Stimulated activated CD4-positive, alpha-beta T cell treated with anti-CD3 and anti-CD28 coated beads, Interleukin-2, amount 100 ng/mL, for 4 hours (primary cell): ENCODE results near the gene GRM4.

Experiments used
- DNase-seq: peaks from one replicate; pipeline ENCODE4 v3.0.0-alpha.2; 2020; ENCODE audit warnings: low read depth

The GRM4 gene

DNA sequence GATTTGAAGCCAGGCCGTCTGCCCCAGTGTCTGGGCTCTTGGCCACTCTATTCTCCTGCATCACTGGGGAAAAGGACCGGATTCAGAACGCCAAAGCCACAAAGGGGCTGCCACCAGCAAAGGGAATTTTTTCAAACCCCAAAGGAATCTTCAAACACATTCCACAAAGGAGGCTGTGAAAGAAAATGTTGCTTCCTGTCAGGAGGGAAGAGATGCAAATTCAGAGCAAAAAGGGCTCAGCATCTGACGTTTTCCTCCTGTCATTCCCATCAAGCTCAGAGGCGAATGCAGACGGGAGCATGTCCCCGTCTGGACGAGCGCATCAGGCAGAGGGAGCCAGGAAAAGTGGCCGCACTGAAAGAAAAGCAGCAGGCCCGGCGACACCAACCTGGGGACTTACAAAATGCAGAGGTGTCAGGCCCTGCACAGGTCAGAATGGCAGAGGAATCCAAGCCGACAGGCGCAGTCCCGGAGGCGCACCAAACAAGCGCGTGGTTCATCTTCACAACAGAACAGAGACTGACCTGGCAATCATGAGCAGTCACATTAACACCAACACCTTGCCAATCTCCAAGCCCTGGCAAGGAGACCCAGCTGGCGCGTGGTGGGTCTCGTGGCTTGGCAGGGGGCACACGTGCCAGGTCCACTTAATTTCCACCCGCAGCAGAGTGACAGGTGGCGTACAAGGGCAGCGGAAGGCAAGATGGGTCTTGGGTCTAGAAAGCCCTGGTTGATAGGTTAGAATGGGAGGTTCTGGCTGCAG lies 62.8 kb downstream of the GRM4 start:
- DNase-seq: no peak

DNA sequence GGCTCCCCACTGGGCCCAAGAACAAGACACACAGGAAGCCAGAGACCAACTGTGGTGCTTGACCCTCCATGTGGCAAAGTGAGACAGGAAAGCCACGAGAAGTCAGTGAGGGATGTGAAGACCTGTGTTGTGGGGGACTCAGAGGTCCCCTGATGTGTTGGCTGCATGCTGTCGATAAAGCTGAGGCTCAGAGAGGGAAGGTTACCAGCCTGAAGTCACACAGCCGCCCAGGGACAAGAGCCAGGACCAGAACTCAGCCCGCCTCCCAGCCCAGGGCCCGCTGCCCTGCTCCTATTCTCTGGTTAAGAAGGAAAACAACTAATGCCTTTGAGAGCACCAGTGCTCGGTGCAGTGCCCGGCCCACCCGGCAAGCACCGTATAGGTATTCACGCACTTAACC lies 63.5 kb downstream of the GRM4 start:
- DNase-seq: no peak

GRCh38 chr6:34080357-34080756 lies 65.5 kb downstream of the GRM4 start:
- no peak for DNase-seq

DNA sequence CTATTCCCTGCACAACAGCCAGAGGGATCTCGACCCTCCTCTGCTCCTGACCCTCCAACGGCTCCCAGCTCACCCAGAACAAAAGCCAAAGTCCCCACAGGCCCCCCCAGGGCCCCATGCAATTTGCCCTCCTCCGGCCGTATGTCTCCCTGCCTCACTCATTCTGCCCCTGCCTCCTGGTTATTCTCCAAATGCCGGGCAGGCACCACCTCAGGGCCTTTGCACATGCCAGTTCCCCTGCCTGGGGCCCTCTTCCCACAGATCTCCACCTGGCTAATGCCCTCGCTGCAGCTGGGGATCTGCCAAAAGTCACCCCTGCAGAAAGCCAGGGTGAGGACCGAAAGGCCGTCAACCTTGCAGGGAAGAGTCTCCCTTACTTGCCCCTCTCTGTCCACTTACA lies 66.0 kb downstream of the GRM4 start:
- no peak for DNase-seq

DNA sequence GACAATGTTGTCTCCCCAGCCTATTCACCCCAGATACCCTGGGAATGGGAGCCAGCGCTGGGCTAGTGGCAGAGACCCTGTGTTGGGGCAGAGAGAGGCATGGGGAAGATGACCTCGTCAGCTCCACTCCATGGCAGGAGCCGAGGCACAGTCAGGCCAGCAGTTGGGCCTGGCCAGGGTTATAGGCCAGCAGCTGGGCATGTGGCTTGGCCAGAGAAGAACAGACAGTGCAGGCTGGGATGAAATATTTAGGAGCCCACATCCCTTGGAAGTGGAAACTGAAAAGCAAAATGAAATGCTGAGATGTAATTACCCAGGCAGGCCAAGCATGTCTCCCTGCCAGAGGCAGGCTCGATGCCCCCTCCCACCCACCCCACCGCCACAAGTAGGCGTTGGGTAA lies 70.0 kb downstream of the GRM4 start:
- DNase-seq: no peak

DNA sequence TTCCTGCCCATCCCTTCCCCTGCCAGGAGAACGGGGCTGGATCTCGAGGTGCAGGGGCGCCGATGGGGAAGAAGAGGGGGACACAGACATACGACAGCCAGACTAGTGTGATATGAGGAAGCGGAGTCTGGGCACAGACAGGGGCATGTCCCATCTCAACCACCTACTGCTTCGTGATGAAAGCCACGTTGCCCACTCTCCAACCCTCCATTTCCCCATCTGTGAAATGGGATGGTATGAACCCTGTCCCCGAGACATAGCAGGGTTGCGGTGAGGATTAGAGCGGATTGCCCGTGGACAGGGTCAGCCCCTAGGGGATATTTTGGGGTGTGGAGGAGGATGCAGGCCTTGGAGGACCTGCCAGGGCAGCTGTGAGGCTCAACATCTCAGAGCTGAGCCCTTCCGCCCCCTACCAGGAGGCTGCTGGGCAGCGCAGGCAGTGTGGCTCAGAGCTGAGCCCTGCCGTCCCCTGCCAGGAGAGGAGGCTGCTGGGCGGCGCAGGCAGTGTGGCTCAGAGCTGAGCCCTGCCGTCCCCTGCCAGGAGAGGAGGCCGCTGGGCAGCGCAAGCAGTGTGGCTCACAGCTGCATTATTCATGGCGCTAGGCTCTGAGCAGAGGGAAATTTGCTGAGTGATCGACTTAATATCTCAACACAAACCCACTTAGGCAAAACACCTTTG lies 71.7 kb downstream of the GRM4 start:
- no peak for DNase-seq

DNA sequence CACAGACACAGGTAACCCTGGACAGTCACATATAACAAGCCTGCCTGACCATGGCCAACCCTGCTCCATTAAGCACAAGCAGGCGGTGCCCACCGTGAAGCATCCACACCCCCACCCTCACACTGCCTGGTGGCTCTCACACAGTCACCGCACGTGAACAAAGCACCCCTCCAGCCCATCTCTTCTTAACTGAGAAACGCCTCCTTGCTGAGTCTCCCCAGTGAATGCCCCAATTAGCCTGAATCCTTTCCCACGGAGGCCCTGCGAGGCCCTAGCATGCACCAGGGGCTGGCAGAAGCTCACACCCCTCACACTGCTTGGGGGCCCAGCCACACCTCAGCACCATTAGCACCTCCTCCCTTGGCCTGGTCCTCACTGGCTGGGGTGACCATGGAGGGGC lies 72.3 kb downstream of the GRM4 start:
- DNase-seq: no peak

GRCh38 chr6:34072727-34073126 lies 73.2 kb downstream of the GRM4 start:
- DNase-seq: no peak

DNA sequence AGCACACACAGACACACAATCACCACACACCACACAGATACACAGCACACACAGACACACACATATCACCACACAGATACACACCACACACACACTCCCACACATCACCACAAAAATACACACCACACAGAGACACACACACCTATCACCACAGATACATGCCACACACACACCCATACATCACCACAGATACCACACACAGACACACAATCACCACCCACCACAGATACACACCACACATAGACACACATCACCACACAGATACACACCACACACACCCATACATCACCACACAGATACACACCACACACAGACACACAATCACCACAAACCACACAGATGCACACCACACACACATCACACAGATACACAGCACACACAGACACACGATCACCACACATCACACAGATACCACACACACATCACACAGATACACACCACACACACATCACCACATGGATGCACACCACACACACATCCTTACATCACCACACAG lies 74.0 kb downstream of the GRM4 start:
- no peak for DNase-seq

- DNase-seq: no peak
These were observed 74.6 kb downstream of the GRM4 start for GRCh38 chr6:34071136-34071883.

- DNase-seq: no peak
These were observed 75.4 kb downstream of the GRM4 start for GRCh38 chr6:34070315-34071135.

DNA sequence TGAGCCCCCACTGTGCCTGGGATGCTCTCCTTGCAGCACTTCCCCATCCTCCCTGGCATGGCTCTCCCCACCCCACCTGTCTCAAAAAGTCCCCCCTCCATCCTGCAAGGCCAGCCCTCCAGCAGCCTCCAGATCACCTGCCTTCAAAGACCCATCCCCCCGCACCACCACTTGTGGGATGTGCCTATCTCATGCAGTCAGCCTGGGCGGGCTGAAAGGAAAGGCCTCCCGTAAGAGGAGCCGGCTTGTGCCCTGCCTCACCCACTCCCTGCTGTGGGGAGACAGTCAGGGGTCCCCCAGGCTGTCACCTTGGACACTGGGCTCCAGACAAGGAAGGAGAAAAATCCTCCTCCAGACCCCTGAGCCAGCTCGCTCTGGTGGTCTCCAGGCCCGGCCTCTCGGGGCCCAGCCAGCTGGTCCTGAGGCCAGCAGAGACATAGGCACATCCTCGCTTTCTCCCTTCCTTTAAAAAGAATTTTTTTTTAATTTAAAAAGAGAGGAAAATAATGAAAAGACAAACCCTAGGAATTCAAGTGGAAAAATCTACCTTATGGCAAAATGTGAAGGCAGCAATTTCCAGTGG lies 77.3 kb downstream of the GRM4 start:
- no peak for DNase-seq

GRCh38 chr6:34067814-34068213 lies 78.1 kb downstream of the GRM4 start:
- no peak for DNase-seq

GRCh38 chr6:34066772-34067770 lies 78.8 kb downstream of the GRM4 start:
- no peak for DNase-seq

GRCh38 chr6:34066218-34066571 lies 79.7 kb downstream of the GRM4 start:
- no peak for DNase-seq

GRCh38 chr6:34065466-34066217 lies 80.2 kb downstream of the GRM4 start:
- no peak for DNase-seq

- no peak for DNase-seq
These were observed 81.2 kb downstream of the GRM4 start for GRCh38 chr6:34064675-34065074.

GRCh38 chr6:34063651-34064050 lies 82.2 kb downstream of the GRM4 start:
- DNase-seq: no peak

GRCh38 chr6:34062815-34063214 lies 83.1 kb downstream of the GRM4 start:
- DNase-seq: no peak

GRCh38 chr6:34062156-34062555 lies 83.7 kb downstream of the GRM4 start:
- DNase-seq: no peak
